Hindlimb muscle (tissue), 1 donor: ENCODE measurements around the gene OR52W1. TPM values are rescaled to one million over a fixed set of nuclear protein-coding genes. Genes with fewer than 3 reads are reported as not detected.

Experiments
- DNase-seq: peaks from one replicate; pipeline ENCODE4 v3.0.0-alpha.2; 2013
- polyA plus RNA-seq: library from polyadenylated mRNA; unstranded; fragments of 120-200 nt; gene quantifications from one replicate; pipeline ENCODE4 v1.2.1, GENCODE V29; 2013; ENCODE audit not compliant: insufficient read length

The OR52W1 gene, protein sequence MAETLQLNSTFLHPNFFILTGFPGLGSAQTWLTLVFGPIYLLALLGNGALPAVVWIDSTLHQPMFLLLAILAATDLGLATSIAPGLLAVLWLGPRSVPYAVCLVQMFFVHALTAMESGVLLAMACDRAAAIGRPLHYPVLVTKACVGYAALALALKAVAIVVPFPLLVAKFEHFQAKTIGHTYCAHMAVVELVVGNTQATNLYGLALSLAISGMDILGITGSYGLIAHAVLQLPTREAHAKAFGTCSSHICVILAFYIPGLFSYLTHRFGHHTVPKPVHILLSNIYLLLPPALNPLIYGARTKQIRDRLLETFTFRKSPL
- not detected for polyA plus RNA-seq

DNA sequence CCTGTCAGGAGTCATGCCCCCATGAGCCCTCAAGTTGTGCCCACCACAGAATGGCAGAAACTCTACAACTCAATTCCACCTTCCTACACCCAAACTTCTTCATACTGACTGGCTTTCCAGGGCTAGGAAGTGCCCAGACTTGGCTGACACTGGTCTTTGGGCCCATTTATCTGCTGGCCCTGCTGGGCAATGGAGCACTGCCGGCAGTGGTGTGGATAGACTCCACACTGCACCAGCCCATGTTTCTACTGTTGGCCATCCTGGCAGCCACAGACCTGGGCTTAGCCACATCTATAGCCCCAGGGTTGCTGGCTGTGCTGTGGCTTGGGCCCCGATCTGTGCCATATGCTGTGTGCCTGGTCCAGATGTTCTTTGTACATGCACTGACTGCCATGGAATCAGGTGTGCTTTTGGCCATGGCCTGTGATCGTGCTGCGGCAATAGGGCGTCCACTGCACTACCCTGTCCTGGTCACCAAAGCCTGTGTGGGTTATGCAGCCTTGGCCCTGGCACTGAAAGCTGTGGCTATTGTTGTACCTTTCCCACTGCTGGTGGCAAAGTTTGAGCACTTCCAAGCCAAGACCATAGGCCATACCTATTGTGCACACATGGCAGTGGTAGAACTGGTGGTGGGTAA, at the start of gene OR52W1:
Gene OR52W1, plus strand, starts transcription at position 51 of the 637 bp plus-strand sequence. Its CDS starts 0 bp downstream, at position 51.
- DNase-seq = no peak

DNA sequence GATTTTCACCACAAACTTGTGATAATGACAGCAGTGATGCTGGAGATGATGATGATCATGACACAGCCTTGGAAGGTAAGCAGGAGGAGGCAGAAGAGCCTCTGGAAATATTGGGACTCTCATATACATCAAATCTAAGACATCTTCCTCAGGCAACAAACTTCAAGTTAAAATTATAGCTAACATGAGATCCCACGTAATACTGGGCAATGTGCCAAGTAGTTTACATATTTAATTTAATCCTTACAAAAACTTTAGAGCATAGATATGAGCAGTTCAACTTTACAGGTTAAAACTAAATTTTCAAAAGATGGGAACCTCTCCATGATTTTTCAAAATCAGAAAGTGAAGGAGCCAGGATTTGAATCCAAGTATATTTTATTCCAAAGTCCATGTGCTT, 47.9 kb upstream of the OR52W1 start:
- no peak for DNase-seq

DNA sequence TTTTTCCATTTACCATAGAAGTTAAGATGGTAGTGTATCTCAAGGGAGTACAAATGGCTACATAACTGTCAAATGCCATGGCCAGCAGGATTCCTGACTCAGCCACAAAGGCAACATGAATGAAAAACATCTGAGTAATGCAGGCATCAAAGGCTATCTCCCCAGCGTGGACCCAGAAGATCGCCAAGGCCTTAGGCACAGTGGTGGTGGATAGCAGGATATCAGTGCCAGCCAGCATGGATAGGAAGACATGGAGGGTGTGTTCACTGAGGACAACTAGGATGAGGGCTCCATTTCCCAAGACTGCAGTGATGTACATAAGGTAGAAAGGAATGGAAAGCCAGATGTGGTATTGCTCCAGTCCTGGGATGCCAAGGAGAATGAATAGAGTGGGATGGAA, 46.9 kb upstream of the OR52W1 start:
- DNase-seq = no peak

DNA sequence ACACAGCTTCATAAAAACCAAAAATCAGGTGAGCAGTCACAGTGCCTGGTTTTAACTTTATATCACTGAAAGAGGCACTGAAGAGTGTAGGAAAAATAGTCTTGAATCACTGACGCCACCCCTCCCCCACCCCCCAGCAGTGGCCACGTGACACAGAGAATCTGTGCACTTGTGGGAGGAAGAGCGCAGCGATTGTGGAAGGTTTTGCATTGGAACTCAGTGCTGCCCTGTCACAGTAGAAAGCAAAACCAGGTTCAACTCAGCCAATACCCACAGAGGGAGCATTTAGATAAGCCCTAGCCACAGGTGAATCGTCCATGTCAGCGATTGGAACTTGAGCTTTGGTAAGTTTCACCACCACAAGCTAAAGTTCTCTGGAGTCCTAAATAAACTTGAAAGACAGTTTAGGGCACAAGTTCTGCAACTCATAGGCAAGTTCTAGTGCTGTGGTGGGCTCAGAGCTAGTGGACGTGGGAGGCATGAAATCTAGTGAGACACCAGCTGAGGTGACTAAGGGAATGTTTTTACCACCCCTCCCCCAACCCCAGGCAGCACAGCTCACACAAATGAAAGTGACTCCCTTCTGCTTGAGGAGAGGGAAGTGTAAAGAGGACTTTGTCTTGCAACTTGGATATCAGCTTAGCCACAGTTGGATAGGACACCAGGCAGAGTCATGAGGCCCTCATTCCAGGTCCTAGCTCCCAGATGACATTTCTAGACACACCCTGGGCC, 42.2 kb upstream of the OR52W1 start:
- DNase-seq = no peak

DNA sequence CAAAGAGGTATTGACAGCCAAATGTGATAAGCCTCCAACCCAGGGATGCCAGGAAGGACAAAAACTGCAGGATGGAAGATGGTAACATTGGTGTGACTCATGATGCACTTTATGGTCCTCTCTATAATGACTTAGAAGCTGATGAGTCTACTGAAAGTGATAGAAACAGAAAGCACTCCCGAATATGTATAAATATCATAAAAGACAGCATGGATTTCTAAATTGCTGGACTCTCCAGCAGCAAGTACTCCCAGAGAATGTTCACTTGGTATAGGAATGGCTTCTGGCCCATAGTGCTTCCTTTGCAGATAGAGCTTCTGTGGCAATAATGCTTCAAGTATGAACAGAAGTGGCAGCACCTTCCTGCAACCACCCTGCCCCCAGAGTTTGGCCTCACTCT, 28.8 kb upstream of the OR52W1 start, which contains the start of gene OR52B2:
Gene OR52B2, minus strand, starts transcription at position 101 of the 400 bp plus-strand sequence. Its CDS starts 0 bp downstream, at position 101.
- DNase-seq = no peak

DNA sequence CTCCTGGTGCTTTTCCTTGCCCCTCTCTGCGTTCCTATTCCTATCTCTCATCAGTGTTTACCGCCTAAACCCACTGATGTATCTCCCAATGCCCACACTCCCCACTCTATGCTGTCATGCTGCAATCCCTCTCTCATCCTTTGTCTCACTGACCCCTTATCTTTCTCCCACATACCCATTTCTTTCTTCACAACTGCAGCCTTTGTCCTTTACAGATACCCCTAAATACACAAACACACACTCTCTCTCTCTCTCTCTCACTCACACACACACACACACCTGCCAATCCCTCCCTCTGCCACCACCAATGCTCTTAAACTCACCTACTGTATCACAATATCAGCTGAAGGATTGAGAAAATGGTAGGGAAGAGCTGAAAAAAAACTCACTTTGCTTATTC, 23.6 kb upstream of the OR52W1 start:
- DNase-seq = no peak

DNA sequence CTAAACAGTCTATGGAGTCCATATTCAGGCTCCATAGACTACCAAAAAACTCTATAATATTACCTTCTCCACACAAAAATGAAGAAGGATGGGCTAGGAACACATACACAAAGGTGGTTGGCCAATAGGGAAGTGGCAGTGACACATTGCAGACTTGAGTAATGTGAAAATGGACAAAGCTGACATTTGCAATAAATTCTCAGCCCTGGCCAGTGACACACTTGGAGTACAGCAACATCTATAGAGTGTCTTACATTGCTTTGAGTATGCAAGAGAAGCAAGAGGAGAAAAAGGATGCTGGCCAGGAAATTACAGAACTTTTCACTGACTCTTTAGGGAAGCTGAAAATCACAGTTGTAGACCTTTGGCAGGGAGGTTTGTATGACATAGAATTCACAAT, 7.3 kb upstream of the OR52W1 start:
- DNase-seq = no peak

DNA sequence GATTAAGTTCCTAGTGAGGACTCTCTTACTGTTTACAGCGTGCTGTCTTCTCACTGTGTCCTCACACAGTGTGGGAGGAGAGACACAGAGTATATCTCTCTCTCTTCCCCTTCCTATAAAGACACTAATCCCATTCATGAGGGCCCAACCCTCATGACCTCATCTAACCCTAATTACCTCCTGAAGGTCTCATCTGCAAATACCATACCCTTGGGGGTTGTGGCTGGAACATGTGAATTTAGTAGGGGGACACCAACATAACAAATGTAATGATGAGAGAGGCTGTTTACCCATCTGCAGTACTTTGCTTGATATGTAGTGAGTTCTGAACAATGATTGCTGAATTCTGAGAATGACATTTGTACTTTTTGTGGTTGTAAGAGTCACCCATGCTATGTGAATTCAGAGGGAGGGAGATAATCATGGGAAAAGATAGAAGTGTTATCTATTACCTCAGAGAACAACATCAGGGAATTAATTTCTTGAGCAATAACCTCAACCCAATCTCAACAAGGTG, 4.9 kb upstream of the OR52W1 start:
- DNase-seq = no peak

DNA sequence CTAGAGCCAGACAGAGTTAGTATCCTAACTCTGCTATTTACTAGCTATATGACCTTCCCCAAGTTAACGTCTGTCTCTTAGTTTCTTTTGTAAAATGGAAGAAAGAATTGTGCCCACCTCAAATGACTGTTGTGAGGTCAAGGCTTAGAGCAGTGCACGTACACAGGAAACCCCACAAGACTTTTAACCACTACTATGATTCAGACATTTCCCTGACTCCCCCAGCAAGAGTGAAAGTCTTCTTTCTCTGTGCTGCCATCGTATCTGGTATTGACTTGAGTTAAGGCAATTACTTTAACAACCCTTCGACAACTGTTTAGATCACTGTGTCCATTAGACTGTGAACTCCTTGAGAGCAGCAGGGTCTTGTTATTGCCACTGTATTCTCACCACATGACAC, 2.6 kb upstream of the OR52W1 start:
- no peak for DNase-seq

DNA sequence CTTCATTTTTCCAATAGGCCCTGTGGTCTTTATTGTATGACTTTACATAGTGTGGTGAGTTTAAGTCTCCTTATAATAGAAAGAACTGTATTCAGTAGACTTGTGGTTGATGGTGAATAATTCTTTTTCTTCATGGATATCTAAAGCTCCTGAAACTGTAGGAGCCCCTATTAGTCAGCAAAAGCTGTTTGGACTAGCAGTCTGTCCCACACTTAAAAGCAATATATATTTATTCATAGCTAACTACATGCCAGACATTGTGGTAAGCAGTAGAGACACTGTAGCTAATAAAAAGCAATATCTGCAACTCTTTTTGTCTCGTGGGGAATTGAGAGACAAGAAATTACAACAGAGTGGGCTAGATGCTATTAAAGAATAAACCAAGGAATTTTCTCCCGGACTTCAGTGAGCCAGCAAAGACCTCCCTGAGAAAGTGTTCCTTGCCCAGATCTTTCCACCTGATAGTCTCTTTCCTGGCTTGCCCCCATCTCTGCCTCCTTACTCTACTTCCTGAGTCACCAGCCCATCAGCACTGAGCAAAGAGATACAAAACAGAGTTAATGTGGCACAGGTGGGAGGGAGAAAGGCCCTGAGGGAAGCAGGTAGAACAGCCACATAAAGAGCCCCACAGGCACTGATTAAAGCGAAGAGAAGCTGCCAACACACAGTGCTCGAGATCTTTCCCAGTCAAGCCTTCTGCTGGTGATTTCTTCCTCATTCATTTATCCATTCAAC, 1.4 kb upstream of the OR52W1 start:
- no peak for DNase-seq

DNA sequence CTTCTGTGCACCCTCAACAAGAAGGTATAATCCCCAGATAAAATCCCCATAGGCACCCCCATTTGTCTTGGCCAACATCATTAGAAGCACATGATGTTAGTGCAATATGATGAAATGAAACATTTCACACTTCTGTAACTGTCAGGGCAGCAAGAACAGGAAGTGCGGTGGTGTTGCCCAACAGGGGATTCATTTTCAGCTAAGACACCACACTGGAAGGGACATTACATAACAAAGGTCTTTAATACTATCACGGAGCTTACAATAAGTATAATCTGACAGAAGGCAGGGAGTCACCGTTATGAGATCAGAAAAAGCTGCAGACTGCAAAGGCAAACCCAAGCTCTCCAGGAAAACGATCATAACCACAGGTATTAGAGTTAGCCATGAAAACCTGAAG, 2.0 kb downstream of the OR52W1 start:
- DNase-seq = peak; percentile 10

DNA sequence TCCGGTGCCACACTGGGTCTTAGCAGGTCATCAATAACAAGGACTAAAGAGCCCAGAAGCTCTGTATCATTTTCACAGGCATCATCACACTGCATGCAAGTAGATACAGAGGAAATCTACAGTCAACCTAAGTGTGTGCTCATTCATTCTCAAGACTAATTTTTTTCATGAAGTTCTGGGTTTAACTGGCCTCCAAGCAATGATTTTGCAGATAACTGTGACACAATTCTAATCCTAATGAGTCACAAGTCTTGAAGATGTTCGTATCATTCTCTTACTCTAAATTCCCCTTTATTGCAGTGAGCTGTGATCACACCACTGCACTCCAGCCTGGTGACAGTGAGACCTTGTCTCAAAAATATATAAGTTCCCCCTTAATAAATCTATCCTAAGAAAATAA, 2.5 kb downstream of the OR52W1 start:
- no peak for DNase-seq

DNA sequence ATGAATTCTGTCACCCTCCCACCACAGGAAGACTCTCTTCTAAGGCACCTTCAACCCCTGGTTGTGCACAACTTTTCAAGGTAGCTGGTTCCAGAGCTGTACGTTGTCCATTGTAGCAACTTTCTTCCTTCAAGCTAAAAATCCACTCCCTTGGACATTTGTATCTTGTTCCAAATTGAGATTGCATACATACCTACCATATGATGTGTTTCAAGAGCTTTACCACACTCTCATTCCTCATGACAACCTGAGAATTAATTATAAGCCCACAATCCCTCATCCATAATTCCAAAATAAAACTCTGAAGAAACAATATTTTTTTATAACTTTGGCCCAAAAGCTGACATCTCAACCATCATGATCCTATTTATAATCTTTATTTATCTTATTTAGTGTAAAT, 3.0 kb downstream of the OR52W1 start:
- DNase-seq = no peak

DNA sequence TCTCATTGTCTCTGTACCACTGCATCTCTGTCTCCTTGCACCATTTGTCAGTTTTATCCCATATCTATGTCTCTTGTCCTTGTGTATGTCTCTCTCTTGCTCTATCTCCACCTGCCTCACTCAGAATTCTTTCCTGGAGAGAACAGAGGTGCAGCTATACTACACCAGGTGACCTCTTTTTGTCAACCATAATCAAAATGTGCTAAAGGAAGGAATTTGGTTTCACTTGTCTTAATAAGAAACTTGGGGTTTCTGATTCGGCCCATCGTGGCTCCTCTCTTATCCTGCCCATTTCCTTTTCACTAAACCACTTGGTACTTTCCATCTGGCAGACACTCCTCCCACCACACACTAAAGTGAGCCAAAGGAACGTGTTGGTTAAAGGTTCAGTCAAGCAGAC, 4.3 kb downstream of the OR52W1 start:
- no peak for DNase-seq

DNA sequence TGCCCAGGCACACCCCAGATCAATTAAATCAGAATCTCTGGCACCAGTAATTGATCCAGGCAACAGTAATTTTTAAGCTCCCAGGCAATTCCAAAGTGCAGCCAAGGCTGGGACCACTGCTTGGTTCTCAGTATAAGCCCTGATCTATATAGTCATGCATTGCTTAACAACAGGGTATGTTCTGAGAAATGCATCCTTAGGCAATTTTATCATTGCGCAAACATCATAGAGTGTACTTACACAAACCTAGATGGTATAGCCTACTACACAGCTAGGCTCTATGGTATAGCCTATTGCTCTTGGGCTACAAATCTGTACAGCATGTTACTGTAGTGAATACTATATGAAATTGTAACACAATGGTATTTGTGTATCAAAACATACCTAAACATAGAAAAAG, 5.7 kb downstream of the OR52W1 start:
- DNase-seq = no peak

DNA sequence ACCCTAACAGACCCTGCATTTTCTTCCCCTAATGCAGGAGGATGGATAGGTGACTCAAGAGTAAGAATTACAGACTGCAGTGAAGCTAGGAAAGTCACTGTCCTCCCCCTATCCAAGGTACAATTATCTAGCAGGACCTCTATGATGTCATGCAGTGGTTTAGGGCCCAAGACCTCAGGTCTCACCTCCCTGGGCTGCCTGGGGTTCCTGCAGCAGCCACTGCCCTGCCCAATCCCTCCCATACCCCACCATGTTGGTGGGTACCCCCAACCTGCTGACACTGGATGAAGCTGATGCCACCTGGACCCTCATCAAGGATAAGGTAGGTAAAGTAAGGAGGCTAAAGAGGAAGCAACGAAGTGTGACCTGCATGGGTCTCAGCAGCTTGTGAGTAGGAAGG, 6.3 kb downstream of the OR52W1 start, which contains the start of gene C11orf42:
Gene C11orf42, plus strand, starts transcription at position 192 of the 400 bp plus-strand sequence. Its CDS starts 59 bp downstream, at position 251.
- no peak for DNase-seq

DNA sequence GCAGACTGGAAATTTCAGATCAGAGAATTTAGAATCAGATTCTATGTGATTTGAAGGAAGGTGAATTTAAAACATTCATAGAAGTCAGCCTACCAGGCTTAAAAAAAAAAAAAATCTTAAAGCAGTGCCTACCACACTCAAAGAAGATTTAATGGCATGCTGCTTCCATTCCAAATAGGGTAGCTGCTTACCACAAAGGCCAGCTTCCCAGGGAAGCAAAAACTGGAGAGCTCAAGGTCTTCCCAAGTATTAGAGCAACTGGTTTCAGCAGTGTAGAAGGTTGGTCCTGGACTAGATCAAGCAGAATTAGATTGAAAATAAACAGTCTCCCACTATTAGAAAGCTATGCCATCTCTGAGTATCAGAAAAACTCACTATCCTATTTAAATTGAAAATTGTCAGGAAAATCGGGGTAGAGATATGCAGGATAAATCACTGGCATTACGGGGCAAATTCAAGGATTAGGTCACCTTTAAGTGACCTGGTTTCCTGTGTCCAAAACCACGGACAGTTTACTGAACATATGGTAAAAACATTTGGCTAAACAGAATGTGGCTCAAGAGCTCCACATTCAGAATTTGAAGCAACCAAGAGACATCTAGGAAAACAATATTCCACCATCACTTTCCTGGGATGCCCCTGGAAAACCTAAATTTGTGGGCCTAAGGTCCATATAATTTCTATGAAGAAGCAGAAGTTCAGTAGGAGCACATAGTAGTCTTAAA, 7.6 kb downstream of the OR52W1 start:
- no peak for DNase-seq

DNA sequence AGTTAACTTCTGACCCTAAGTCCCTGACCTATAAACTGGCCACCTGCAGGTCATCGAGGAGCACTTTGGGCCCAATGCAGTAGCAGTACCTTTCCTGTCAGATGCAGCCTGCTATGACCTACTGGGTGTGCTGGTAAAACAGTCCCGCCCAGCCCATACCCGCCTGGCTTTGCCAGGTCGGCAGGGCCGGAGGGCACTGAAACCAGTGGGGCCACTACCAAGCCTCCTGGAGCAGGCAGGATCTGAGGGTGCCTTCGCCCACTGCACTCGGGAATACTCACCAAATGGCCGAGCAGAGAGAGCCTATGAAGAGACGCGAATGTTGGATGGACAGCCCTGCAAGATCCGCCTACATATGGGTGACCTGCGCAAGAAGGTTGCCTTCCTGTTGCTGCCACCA, 10.8 kb downstream of the OR52W1 start:
- DNase-seq = no peak

DNA sequence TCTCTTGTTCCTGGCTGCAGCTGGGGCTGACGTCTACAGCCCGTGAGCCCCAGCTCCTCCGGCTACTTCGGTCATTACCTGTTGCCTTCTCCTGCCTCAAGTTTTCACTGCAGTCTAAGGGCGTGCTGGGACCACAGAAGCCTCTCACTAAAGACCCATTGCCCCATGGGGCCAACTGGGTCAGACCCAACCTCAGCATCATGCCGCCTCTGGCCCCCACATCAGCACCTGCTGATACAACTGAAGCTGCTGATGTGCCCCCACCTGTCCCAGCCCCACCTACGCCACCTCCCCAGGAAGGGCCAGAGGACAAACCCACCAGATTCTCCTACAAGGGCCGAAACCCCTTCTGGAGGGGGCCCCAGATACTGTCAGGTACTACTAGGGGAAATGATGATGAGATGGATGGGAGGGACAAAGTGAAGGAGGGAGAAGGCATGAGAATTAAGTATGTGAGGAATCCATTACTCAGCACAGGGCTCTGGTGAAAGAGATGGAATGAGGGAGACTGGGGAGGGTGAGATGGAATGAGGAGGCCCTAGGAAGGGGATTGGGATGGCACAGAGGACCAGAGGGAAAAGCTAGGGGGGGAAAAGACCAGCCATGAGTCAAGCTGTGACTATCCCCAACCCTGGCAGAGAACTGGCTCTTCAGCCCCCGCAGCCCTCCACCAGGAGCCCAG, 11.4 kb downstream of the OR52W1 start:
- no peak for DNase-seq

DNA sequence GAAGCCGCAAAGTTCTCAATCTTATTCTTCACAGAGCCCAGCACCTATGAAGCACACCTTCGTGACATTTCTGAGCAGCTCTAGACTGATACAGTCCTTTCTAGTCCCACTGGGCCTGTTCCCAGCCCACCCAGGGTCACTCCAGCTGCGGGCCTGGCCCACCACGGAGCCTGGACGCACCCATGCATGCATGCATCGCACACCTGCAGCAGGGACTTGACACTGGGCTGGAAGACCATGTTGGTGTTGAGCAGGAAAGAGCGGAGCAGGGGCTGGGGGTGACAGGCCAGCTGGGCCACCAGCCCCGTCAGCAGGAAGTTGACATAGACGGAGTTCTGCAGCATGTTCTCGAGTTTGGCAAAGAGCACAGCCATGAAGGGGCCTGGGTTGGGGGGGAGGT, 15.5 kb downstream of the OR52W1 start:
- no peak for DNase-seq

DNA sequence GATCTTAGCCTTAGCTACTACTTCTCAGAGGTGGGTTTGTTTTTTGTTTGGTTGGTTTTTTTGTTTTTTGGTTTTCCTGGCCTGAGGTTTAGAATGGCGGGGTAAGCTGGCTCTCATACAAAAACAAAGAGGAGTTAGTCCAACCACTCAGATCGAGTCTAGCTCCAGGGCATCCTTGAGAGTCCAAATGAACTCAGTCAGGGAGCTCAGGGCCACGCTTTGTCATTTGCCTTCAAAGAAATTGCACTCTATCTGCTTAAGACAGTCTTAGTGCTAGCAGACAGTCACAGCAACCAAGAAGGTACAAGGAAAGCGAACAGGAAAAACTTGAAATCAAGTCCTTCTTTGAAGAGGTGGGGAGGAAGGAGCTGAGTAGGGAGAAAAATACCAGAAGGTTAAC, 17.5 kb downstream of the OR52W1 start:
- no peak for DNase-seq
